SK-N-SH treated with all-trans-retinoic acid at 6 μM for 48 hours (cell line): Measurements from ENCODE around the gene SORCS2.

ENCODE experiments used
- ATAC-seq: fragments of 200-7000 bp; cut with Tn5 transposase; 3 replicates; pipeline ENCODE4 v1.9.1; 2020; ENCODE audit warnings: mild to moderate bottlenecking, moderate library complexity
- ARNTL ChIP-seq: fragments of 450-650 bp; formaldehyde crosslinking; IDR thresholded peaks from 2 replicates; pipeline ENCODE4 v1.5.0; 2020; ENCODE audit warnings: low read depth, mild to moderate bottlenecking, moderate library complexity, borderline replicate concordance
- BACH2 ChIP-seq: fragments of 250-450 bp; sonication (Bioruptor Pico); IDR thresholded peaks from 2 replicates; pipeline ENCODE4 v1.9.0; 2021; ENCODE audit warnings: mild to moderate bottlenecking, borderline replicate concordance
- CSDC2 ChIP-seq: fragments of 250-450 bp; sonication (Bioruptor Pico); IDR thresholded peaks from 2 replicates; pipeline ENCODE4 v1.5.0; 2020; ENCODE audit warnings: mild to moderate bottlenecking, moderate library complexity
- ESRRG ChIP-seq: fragments of 250-450 bp; sonication (Bioruptor Pico); IDR thresholded peaks from 2 replicates; pipeline ENCODE4 v1.6.1; 2021; ENCODE audit warnings: mild to moderate bottlenecking
- GLIS3 ChIP-seq: fragments of 250-450 bp; sonication (Bioruptor Pico); IDR thresholded peaks from 2 replicates; pipeline ENCODE4 v1.5.0; 2020; ENCODE audit warnings: mild to moderate bottlenecking, moderate library complexity
- ISL1 ChIP-seq: fragments of 250-450 bp; sonication (Bioruptor Pico); IDR thresholded peaks from 2 replicates; pipeline ENCODE4 v2.1.2; 2022; ENCODE audit warnings: mild to moderate bottlenecking, moderate library complexity
- OSR1 ChIP-seq: fragments of 250-450 bp; sonication (Bioruptor Pico); IDR thresholded peaks from 2 replicates; pipeline ENCODE4 v1.8.0; 2022; ENCODE audit warnings: moderate library complexity, mild to moderate bottlenecking, inconsistent platforms
- PPARA ChIP-seq: fragments of 250-450 bp; sonication (Bioruptor Pico); IDR thresholded peaks from 2 replicates; pipeline ENCODE4 v1.5.0; 2020; ENCODE audit warnings: mild to moderate bottlenecking, borderline replicate concordance
- RARB ChIP-seq: fragments of 250-450 bp; sonication (Bioruptor Pico); IDR thresholded peaks from 2 replicates; pipeline ENCODE4 v1.8.0; 2021; ENCODE audit warnings: mild to moderate bottlenecking, moderate library complexity
- SNAI2 ChIP-seq: fragments of 250-450 bp; sonication (Bioruptor Pico); IDR thresholded peaks from 2 replicates; pipeline ENCODE4 v1.5.0; 2020; ENCODE audit warnings: mild to moderate bottlenecking, moderate library complexity
- TCF4 ChIP-seq: fragments of 250-450 bp; sonication (Bioruptor Pico); IDR thresholded peaks from 2 replicates; pipeline ENCODE4 v1.8.0; 2021; ENCODE audit warnings: mild to moderate bottlenecking, moderate library complexity, borderline replicate concordance
- TOX ChIP-seq: fragments of 250-450 bp; sonication (Bioruptor Pico); IDR thresholded peaks from 2 replicates; pipeline ENCODE4 v1.8.0; 2021; ENCODE audit warnings: mild to moderate bottlenecking, moderate library complexity, borderline replicate concordance
- ZC3H10 ChIP-seq: fragments of 250-450 bp; sonication (Bioruptor Pico); IDR thresholded peaks from 2 replicates; pipeline ENCODE4 v1.5.1; 2021; ENCODE audit warnings: mild to moderate bottlenecking, moderate library complexity
- ZFP3 ChIP-seq: fragments of 250-450 bp; sonication (Bioruptor Pico); IDR thresholded peaks from 2 replicates; pipeline ENCODE4 v1.5.0; 2020; ENCODE audit warnings: mild to moderate bottlenecking, moderate library complexity
- ZFP30 ChIP-seq: fragments of 450-650 bp; formaldehyde crosslinking; IDR thresholded peaks from 2 replicates; pipeline ENCODE4 v1.5.0; 2022; ENCODE audit warnings: mild to moderate bottlenecking, moderate library complexity
- ZNF565 ChIP-seq: fragments of 450-650 bp; formaldehyde crosslinking; conservative IDR thresholded peaks from 2 replicates; pipeline ENCODE4 v1.5.0; 2020; ENCODE audit warnings: low read depth, mild to moderate bottlenecking, moderate library complexity
- ZNF70 ChIP-seq: fragments of 450-650 bp; formaldehyde crosslinking; IDR thresholded peaks from 2 replicates; pipeline ENCODE4 v1.5.0; 2020; ENCODE audit warnings: mild to moderate bottlenecking, moderate library complexity
- ZNF8 ChIP-seq: fragments of 450-650 bp; formaldehyde crosslinking; IDR thresholded peaks from 2 replicates; pipeline ENCODE4 v1.5.0; 2020; ENCODE audit warnings: mild to moderate bottlenecking, moderate library complexity
- TF ChIP-seq, protein P1 (sequence below): fragments of 250-450 bp; sonication (Bioruptor Pico); IDR thresholded peaks from 2 replicates; pipeline ENCODE4 v1.5.1; 2021; ENCODE audit warnings: mild to moderate bottlenecking, moderate library complexity
- TF ChIP-seq, protein P2 (sequence below): fragments of 250-450 bp; sonication (Bioruptor Pico); IDR thresholded peaks from 2 replicates; pipeline ENCODE4 v1.5.1; 2020; ENCODE audit warnings: low read depth, mild to moderate bottlenecking, moderate library complexity
- TF ChIP-seq, protein P3 (sequence below): fragments of 250-450 bp; sonication (Bioruptor Pico); IDR thresholded peaks from 2 replicates; pipeline ENCODE4 v1.8.0; 2021; ENCODE audit warnings: low read depth, mild to moderate bottlenecking, moderate library complexity, borderline replicate concordance
- TF ChIP-seq, protein P4 (sequence below): fragments of 250-450 bp; sonication (Bioruptor Pico); IDR thresholded peaks from 2 replicates; pipeline ENCODE4 v1.8.0; 2020; ENCODE audit warnings: mild to moderate bottlenecking, moderate library complexity, borderline replicate concordance
- TF ChIP-seq, protein P5 (sequence below): fragments of 250-450 bp; sonication (Bioruptor Pico); IDR thresholded peaks from 2 replicates; pipeline ENCODE4 v1.5.0; 2020; ENCODE audit warnings: mild to moderate bottlenecking, moderate library complexity

The SORCS2 gene

DNA sequence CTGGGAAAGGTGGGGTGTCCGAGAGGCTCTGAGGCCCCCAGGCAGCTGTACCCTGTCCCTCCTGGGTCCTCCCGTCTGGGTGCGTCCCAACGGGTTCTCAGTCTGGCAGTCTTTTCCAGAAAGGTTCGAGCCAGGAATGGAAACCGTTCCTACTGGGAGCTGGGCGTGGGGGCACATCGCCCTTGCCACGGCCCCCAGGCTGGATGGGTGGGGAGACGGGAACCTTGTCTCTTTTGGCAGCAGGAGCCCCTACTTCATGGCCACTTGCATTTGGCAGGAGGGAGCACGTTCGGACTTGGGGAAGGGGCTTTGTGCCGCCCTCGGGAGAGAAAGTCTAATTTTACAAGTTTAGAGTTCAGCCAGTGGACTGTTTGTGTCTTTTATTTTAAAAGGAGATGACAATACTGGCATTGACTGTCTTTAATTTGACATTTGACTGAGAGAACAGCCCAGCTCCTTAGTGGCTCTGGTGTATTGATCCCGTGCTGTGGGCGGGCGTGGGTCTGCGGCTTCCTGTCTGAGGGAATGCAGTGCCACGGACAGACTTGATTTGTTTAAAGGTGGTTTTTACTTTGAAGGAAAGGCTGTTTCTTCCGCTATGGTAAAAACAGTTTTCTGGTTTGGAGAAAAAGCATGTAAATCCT is 95.1 kb downstream of the SORCS2 start:
- ATAC-seq = no peak
- no peak for TF ChIP-seq TCF4
- TF ChIP-seq, protein P1, sequence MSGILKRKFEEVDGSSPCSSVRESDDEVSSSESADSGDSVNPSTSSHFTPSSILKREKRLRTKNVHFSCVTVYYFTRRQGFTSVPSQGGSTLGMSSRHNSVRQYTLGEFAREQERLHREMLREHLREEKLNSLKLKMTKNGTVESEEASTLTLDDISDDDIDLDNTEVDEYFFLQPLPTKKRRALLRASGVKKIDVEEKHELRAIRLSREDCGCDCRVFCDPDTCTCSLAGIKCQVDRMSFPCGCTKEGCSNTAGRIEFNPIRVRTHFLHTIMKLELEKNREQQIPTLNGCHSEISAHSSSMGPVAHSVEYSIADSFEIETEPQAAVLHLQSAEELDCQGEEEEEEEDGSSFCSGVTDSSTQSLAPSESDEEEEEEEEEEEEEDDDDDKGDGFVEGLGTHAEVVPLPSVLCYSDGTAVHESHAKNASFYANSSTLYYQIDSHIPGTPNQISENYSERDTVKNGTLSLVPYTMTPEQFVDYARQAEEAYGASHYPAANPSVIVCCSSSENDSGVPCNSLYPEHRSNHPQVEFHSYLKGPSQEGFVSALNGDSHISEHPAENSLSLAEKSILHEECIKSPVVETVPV = no peak
- TF ChIP-seq ZNF70 (CRISPR knock-in tag) = no peak
- no peak for TF ChIP-seq TOX (CRISPR knock-in tag)

DNA sequence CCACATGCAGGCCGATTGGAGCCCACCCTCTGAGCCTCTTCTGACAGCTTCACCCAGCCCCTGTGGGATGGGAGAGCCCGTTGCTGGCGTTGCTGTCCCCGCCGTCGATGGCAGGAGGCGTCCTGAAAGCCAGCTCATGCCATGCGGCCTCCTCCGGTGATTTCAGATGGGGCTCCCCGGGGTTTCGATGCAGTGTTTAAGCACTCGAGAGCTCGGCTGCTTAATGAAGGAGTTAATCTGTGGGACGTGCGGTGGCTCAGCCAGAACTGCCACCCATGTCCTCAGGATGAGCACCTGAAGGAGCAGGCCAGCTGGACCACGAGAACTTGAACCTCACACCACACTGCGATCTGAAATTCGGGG is 95.6 kb downstream of the SORCS2 start:
- ATAC-seq = no peak
- TF ChIP-seq TOX (CRISPR knock-in tag) = no peak
- no peak for TF ChIP-seq BACH2 (CRISPR knock-in tag)
- no peak for TF ChIP-seq OSR1 (CRISPR knock-in tag)
- no peak for TF ChIP-seq ZFP3 (CRISPR knock-in tag)

DNA sequence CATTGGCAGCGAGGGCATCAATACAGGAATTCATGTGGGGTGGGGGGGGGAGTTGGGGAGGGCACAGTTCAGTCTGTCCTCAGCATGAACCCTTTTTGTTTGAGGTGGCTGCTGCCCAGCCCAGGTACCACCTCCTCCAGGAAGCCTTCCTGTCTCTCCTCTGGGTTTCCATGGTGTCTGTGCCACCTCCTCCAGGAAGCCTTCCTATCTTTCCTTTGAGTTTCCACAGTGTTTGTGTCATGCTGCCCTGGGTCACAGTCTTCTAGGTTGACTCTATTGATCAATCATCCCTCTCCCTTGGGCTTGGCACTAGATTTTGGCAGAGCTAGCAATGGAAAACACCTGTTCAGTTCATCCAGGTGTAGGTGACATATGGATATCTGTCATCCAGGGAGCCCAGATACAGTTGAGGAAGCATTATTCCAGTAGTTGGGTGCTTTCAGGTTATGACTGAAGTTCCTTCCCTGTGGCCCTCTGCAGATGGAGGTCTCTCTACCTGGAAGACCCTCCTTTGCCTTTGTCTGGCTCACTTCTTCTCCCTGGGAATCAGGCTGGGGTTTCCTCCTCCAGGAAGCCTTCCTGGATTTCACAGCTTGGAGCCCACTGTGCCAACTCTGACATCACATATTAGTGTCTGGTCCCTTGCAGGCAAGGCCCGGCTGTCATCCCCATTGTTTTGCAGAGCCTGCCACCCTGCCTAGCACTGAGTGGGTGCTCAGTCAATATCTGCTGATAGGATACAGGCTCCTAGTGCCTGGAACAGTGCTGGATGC is 96.6 kb downstream of the SORCS2 start:
- no peak for ATAC-seq
- TF ChIP-seq CSDC2 (no peak), RARB (CRISPR knock-in tag) (no peak), ZNF565 (CRISPR knock-in tag) (no peak), ARNTL (no peak), ZFP30 (CRISPR knock-in tag) (no peak), GLIS3 (no peak), ISL1 (CRISPR knock-in tag) (no peak), ZNF70 (CRISPR knock-in tag) (no peak), PPARA (CRISPR knock-in tag) (no peak), TCF4 (no peak), SNAI2 (CRISPR knock-in tag) (no peak), ESRRG (CRISPR knock-in tag) (no peak), ZC3H10 (CRISPR knock-in tag) (no peak)
- TF ChIP-seq, protein P2, sequence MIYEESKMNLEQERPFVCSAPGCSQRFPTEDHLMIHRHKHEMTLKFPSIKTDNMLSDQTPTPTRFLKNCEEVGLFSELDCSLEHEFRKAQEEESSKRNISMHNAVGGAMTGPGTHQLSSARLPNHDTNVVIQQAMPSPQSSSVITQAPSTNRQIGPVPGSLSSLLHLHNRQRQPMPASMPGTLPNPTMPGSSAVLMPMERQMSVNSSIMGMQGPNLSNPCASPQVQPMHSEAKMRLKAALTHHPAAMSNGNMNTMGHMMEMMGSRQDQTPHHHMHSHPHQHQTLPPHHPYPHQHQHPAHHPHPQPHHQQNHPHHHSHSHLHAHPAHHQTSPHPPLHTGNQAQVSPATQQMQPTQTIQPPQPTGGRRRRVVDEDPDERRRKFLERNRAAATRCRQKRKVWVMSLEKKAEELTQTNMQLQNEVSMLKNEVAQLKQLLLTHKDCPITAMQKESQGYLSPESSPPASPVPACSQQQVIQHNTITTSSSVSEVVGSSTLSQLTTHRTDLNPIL (CRISPR knock-in tag) = no peak
- TF ChIP-seq, protein P3, sequence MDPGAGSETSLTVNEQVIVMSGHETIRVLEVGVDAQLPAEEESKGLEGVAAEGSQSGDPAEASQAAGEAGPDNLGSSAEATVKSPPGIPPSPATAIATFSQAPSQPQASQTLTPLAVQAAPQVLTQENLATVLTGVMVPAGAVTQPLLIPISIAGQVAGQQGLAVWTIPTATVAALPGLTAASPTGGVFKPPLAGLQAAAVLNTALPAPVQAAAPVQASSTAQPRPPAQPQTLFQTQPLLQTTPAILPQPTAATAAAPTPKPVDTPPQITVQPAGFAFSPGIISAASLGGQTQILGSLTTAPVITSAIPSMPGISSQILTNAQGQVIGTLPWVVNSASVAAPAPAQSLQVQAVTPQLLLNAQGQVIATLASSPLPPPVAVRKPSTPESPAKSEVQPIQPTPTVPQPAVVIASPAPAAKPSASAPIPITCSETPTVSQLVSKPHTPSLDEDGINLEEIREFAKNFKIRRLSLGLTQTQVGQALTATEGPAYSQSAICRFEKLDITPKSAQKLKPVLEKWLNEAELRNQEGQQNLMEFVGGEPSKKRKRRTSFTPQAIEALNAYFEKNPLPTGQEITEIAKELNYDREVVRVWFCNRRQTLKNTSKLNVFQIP (CRISPR knock-in tag) = no peak
- TF ChIP-seq, protein P4, sequence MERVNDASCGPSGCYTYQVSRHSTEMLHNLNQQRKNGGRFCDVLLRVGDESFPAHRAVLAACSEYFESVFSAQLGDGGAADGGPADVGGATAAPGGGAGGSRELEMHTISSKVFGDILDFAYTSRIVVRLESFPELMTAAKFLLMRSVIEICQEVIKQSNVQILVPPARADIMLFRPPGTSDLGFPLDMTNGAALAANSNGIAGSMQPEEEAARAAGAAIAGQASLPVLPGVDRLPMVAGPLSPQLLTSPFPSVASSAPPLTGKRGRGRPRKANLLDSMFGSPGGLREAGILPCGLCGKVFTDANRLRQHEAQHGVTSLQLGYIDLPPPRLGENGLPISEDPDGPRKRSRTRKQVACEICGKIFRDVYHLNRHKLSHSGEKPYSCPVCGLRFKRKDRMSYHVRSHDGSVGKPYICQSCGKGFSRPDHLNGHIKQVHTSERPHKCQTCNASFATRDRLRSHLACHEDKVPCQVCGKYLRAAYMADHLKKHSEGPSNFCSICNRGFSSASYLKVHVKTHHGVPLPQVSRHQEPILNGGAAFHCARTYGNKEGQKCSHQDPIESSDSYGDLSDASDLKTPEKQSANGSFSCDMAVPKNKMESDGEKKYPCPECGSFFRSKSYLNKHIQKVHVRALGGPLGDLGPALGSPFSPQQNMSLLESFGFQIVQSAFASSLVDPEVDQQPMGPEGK (CRISPR knock-in tag) = no peak
- TF ChIP-seq, protein P1 = no peak

DNA sequence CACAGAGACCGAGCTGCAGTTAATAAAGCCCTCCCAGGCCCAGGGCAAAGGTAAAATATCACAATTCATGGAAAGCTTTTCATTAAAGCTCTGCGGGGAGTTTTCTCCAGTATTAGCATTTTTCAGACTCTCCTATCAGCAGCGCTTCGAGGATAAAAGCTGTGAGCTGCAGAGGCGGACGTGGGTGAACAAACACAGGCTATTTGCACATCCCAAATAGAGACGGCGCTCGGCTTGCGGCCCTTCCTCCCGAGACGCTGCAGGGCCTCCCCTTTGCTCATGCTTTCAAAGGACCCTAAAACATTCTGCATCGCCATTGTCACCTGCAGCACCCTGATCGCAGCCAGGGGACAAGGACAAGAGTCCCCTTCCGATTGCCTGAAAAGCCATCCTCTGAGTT is 97.3 kb downstream of the SORCS2 start:
- no peak for ATAC-seq
- TF ChIP-seq, protein P5, sequence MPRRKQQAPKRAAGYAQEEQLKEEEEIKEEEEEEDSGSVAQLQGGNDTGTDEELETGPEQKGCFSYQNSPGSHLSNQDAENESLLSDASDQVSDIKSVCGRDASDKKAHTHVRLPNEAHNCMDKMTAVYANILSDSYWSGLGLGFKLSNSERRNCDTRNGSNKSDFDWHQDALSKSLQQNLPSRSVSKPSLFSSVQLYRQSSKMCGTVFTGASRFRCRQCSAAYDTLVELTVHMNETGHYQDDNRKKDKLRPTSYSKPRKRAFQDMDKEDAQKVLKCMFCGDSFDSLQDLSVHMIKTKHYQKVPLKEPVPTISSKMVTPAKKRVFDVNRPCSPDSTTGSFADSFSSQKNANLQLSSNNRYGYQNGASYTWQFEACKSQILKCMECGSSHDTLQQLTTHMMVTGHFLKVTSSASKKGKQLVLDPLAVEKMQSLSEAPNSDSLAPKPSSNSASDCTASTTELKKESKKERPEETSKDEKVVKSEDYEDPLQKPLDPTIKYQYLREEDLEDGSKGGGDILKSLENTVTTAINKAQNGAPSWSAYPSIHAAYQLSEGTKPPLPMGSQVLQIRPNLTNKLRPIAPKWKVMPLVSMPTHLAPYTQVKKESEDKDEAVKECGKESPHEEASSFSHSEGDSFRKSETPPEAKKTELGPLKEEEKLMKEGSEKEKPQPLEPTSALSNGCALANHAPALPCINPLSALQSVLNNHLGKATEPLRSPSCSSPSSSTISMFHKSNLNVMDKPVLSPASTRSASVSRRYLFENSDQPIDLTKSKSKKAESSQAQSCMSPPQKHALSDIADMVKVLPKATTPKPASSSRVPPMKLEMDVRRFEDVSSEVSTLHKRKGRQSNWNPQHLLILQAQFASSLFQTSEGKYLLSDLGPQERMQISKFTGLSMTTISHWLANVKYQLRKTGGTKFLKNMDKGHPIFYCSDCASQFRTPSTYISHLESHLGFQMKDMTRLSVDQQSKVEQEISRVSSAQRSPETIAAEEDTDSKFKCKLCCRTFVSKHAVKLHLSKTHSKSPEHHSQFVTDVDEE = no peak
- TF ChIP-seq BACH2 (CRISPR knock-in tag) = no peak
- TF ChIP-seq GLIS3 = no peak
- no peak for TF ChIP-seq ZNF8 (CRISPR knock-in tag)
- TF ChIP-seq CSDC2 = no peak
- TF ChIP-seq, protein P2 (CRISPR knock-in tag) = no peak
- no peak for TF ChIP-seq ZNF565 (CRISPR knock-in tag)
- TF ChIP-seq ZFP3 (CRISPR knock-in tag) = no peak
- no peak for TF ChIP-seq ZNF70 (CRISPR knock-in tag)
